Kidney epithelial cell (primary cell): ENCODE measurements around the gene MEOX1. TPM values are rescaled to one million over a fixed set of nuclear protein-coding genes. Genes with fewer than 3 reads are reported as not detected.

Experiments
- DNase-seq: peaks from one replicate; pipeline ENCODE4 v3.0.0-alpha.2; 2010; ENCODE audit warnings: low read depth
- H3K27me3 ChIP-seq: 2 replicates; pipeline ENCODE4 v1.6.0; 2011; ENCODE audit warnings: low read length; ENCODE audit not compliant: control insufficient read depth, insufficient read depth
- H3K36me3 ChIP-seq: 2 replicates; pipeline ENCODE4 v1.5.1; 2011; ENCODE audit warnings: low read length; ENCODE audit not compliant: control insufficient read depth, insufficient read depth
- H3K4me3 ChIP-seq: 2 replicates; pipeline ENCODE4 v1.5.1; 2011; ENCODE audit warnings: low read depth, mild to moderate bottlenecking, control low read depth, low read length
- total RNA-seq: library from RNA; depleted of rRNA; stranded (reverse); fragments of >200 nt; gene quantifications from 2 replicates; pipeline ENCODE4 v1.2.3, GENCODE V29; 2015
- TF ChIP-seq, protein P1 (sequence below): IDR thresholded peaks from 2 replicates; pipeline ENCODE4 v1.5.1; 2011; ENCODE audit warnings: mild to moderate bottlenecking, moderate library complexity, low read length, control low read depth, inconsistent platforms; ENCODE audit not compliant: insufficient read depth, poor library complexity, severe bottlenecking

MEOX1 gene
- total RNA-seq, result 0.62 and 2.6 TPM in 2 replicates

GRCh38 chr17:43661699-43662412, at the start of gene MEOX1:
Gene MEOX1 (minus strand): TSS chr17:43661922. CDS start chr17:43661534, 388 bp downstream.
- Histone ChIP-seq H3K27me3 (peaks cover 15% of the 10 kb centered on the region), H3K36me3 (no peaks in the 10 kb centered on the region), H3K4me3 (no peak within 1 kb of the TSS)
- peak; percentile 39 for DNase-seq
- TF ChIP-seq, protein P1, sequence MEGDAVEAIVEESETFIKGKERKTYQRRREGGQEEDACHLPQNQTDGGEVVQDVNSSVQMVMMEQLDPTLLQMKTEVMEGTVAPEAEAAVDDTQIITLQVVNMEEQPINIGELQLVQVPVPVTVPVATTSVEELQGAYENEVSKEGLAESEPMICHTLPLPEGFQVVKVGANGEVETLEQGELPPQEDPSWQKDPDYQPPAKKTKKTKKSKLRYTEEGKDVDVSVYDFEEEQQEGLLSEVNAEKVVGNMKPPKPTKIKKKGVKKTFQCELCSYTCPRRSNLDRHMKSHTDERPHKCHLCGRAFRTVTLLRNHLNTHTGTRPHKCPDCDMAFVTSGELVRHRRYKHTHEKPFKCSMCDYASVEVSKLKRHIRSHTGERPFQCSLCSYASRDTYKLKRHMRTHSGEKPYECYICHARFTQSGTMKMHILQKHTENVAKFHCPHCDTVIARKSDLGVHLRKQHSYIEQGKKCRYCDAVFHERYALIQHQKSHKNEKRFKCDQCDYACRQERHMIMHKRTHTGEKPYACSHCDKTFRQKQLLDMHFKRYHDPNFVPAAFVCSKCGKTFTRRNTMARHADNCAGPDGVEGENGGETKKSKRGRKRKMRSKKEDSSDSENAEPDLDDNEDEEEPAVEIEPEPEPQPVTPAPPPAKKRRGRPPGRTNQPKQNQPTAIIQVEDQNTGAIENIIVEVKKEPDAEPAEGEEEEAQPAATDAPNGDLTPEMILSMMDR, result no peak

DNA sequence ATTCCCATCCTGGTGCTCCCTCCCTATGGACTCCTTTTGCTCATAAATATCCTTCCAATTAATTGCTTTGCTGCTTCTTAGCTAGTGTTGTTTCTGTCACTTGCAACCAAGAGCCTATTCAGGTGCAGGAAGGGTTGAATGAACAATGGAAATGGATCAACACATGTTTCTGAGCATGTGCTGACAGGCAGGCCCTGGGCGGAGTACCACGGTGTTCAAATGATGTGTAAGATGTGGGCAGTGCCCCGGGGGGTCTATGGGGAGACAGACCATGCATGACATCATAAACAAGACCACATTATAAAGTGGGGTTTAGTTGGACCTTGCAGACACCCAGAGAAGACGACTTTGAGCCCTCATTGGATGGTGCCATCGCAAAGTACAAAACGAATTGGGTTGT, 48.4 kb upstream of the MEOX1 start:
- no peaks in the 10 kb centered on the region for H3K27me3 ChIP-seq
- TF ChIP-seq, protein P1, result no peak
- DNase-seq, result no peak
- H3K36me3 ChIP-seq, result no peaks in the 10 kb centered on the region
- H3K4me3 ChIP-seq, result no peak overlapping the region

GRCh38 chr17:43709210-43709609, 47.5 kb upstream of the MEOX1 start:
- Histone ChIP-seq H3K4me3 (no peak overlapping the region), H3K27me3 (no peaks in the 10 kb centered on the region), H3K36me3 (no peaks in the 10 kb centered on the region)
- TF ChIP-seq, protein P1, result no peak
- DNase-seq, result no peak

- DNase-seq, result no peak
- Histone ChIP-seq H3K27me3 (no peaks in the 10 kb centered on the region), H3K36me3 (no peaks in the 10 kb centered on the region), H3K4me3 (no peak overlapping the region)
- TF ChIP-seq, protein P1, result no peak
Measured at GRCh38 chr17:43707184-43707583, 45.5 kb upstream of the MEOX1 start.

DNA sequence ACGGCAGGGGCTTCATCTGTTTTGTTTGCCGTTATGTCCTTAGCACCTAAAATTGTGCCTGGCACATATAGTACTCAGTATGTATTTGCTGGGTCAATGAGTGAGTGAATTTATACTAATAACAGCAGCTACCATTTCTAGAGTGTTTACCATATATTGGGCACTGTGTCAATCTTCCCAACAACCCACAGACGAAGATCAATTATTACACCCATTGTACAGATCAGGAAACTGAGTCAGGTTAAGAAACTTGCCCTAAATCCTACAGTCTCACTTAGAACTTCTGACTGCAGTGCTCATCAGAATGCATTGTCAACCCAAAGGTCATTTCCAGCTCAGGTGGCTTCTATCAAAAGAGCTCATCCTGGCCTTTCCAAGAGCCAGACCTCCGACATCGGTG, 44.5 kb upstream of the MEOX1 start:
- no peaks in the 10 kb centered on the region for H3K27me3 ChIP-seq
- H3K4me3 ChIP-seq, result no peak overlapping the region
- H3K36me3 ChIP-seq, result no peaks in the 10 kb centered on the region
- DNase-seq, result no peak
- TF ChIP-seq, protein P1, result no peak

DNA sequence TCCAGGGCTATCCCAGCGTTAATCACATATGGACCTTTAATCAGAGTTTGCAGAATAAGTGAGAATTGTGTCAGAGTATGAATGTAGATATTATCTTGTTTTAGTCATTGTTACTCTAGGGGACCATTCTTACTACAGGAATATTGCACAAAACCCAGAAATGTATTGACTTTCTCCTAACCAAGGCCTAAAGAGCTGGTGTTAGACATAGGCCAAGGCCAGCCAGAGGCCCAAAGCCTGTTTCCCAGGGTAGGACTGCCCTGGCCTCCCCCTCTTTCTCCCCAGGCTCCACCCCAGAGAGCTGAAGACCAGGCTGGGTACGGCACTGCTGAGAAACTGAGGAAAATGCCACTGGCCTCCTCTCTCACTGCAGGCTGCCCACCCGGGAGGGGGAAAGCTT, 41.9 kb upstream of the MEOX1 start:
- Histone ChIP-seq H3K4me3 (no peak overlapping the region), H3K36me3 (no peaks in the 10 kb centered on the region), H3K27me3 (no peaks in the 10 kb centered on the region)
- TF ChIP-seq, protein P1, result no peak
- no peak for DNase-seq
